GM23338 (cell line): ENCODE results near the gene ACTG2. TPM values are rescaled to one million over a fixed set of nuclear protein-coding genes. Genes with fewer than 3 reads are reported as not detected.

Source experiments
- ATAC-seq: fragments of 200-7000 bp; cut with Tn5 transposase; 3 replicates; pipeline ENCODE4 v1.9.1; 2020
- DNase-seq: peaks from one replicate; pipeline ENCODE4 v3.0.0-alpha.2; 2015; ENCODE audit warnings: low spot score
- H2AFZ ChIP-seq: fragments of 200-600 bp; sonication (generic); 2 replicates; pipeline ENCODE4 v1.8.0; 2016; ENCODE audit warnings: antibody characterized with exemption, mild to moderate bottlenecking, moderate library complexity
- H3F3A ChIP-seq: fragments of 200-600 bp; sonication (generic); replicated peaks from 2 replicates; pipeline ENCODE4 v1.8.0; 2017; ENCODE audit warnings: antibody characterized with exemption, mixed run types, low read depth
- H3K27ac ChIP-seq: fragments of 200-600 bp; sonication (generic); 2 replicates; pipeline ENCODE4 v1.6.1; 2016; ENCODE audit warnings: low read depth
- H3K27me3 ChIP-seq: fragments of 200-600 bp; sonication (generic); 2 replicates; pipeline ENCODE4 v1.8.0; 2016; ENCODE audit warnings: mild to moderate bottlenecking, mixed run types, moderate library complexity; ENCODE audit not compliant: insufficient read depth
- H3K36me3 ChIP-seq: fragments of 200-600 bp; sonication (generic); 2 replicates; pipeline ENCODE4 v1.8.0; 2016; ENCODE audit warnings: mild to moderate bottlenecking; ENCODE audit not compliant: insufficient read depth
- H3K4me1 ChIP-seq: fragments of 200-600 bp; sonication (generic); 2 replicates; pipeline ENCODE4 v1.8.0; 2016; ENCODE audit warnings: mild to moderate bottlenecking, moderate library complexity; ENCODE audit not compliant: insufficient read depth
- H3K4me2 ChIP-seq: fragments of 200-600 bp; sonication (generic); 2 replicates; pipeline ENCODE4 v1.7.1; 2017; ENCODE audit warnings: mixed run types
- H3K4me3 ChIP-seq: fragments of 200-600 bp; sonication (generic); 2 replicates; pipeline ENCODE4 v1.6.1; 2016; ENCODE audit warnings: mixed run types
- H3K79me2 ChIP-seq: fragments of 200-600 bp; sonication (generic); replicated peaks from 2 replicates; pipeline ENCODE4 v1.8.0; 2017; ENCODE audit warnings: mild to moderate bottlenecking; ENCODE audit not compliant: insufficient read depth
- H3K9me2 ChIP-seq: fragments of 200-600 bp; sonication (generic); 2 replicates; pipeline ENCODE4 v1.8.0; 2017; ENCODE audit not compliant: insufficient read depth
- H4K20me1 ChIP-seq: fragments of 200-600 bp; sonication (generic); replicated peaks from 2 replicates; pipeline ENCODE4 v1.8.0; 2017; ENCODE audit warnings: mild to moderate bottlenecking; ENCODE audit not compliant: insufficient read depth
- H3K27ac Mint-ChIP-seq: 2 replicates; pipeline ENCODE4 v1.8.0; 2020; ENCODE audit warnings: inconsistent platforms, mild to moderate bottlenecking, moderate library complexity, mixed read lengths
- H3K27me3 Mint-ChIP-seq: 3 replicates; pipeline ENCODE4 v1.8.0; 2022; ENCODE audit warnings: low read depth, mild to moderate bottlenecking, moderate library complexity, mixed read lengths, inconsistent platforms; ENCODE audit not compliant: insufficient read depth, poor library complexity
- H3K36me3 Mint-ChIP-seq: 3 replicates; pipeline ENCODE4 v1.8.0; 2021; ENCODE audit warnings: low read depth, mild to moderate bottlenecking, inconsistent platforms, moderate library complexity, mixed read lengths
- H3K4me1 Mint-ChIP-seq: 3 replicates; pipeline ENCODE4 v1.8.0; 2020; ENCODE audit warnings: mild to moderate bottlenecking, inconsistent platforms, mixed read lengths
- H3K4me3 Mint-ChIP-seq: 3 replicates; pipeline ENCODE4 v1.8.0; 2021; ENCODE audit warnings: moderate library complexity, mild to moderate bottlenecking, inconsistent platforms, mixed read lengths
- H3K9me3 Mint-ChIP-seq: 3 replicates; pipeline ENCODE4 v1.8.0; 2020; ENCODE audit warnings: moderate library complexity, mild to moderate bottlenecking, inconsistent platforms, mixed read lengths
- CREB1 ChIP-seq: fragments of 250-450 bp; sonication (Bioruptor Pico); IDR thresholded peaks from 2 replicates; pipeline ENCODE4 v1.5.0; 2020; ENCODE audit warnings: low read depth, mild to moderate bottlenecking, moderate library complexity
- EZH2phosphoT487 ChIP-seq: fragments of 200-600 bp; sonication (generic); IDR thresholded peaks from one replicate; pipeline ENCODE4 v1.8.1; 2018; ENCODE audit warnings: antibody characterized with exemption; ENCODE audit not compliant: unreplicated experiment
- JUNB ChIP-seq: IDR thresholded peaks from one replicate; pipeline ENCODE4 v1.6.1; 2016; ENCODE audit warnings: antibody characterized with exemption; ENCODE audit not compliant: unreplicated experiment
- POLR2AphosphoS5 ChIP-seq: IDR thresholded peaks from 2 replicates; pipeline ENCODE4 v1.6.1; 2016; ENCODE audit warnings: antibody characterized with exemption, low read depth
- STAT1 ChIP-seq: IDR thresholded peaks from one replicate; pipeline ENCODE4 v1.6.1; 2016; ENCODE audit warnings: antibody characterized with exemption; ENCODE audit not compliant: unreplicated experiment
- ZNF114 ChIP-seq: fragments of 250-450 bp; sonication (Bioruptor Pico); IDR thresholded peaks from 2 replicates; pipeline ENCODE4 v1.5.0; 2020; ENCODE audit warnings: mild to moderate bottlenecking, moderate library complexity
- ZNF462 ChIP-seq: fragments of 250-450 bp; sonication (Bioruptor Pico); IDR thresholded peaks from 2 replicates; pipeline ENCODE4 v1.5.0; 2020; ENCODE audit warnings: mild to moderate bottlenecking, moderate library complexity
- polyA plus RNA-seq: library from polyadenylated mRNA; unstranded; fragments of >200 nt; fragmentation: Nextera tagmentation; extraction: Ambion mirVana; gene quantifications from 2 replicates; pipeline ENCODE4 v1.2.1, GENCODE V29; 2016
- total RNA-seq: library from RNA; depleted of rRNA; stranded (reverse); fragments of >200 nt; shearing (Covaris generic); gene quantifications from 2 replicates; pipeline ENCODE4 v1.2.3, GENCODE V29; 2014
- TF ChIP-seq, protein P1 (sequence below): IDR thresholded peaks from 2 replicates; pipeline ENCODE4 v1.6.1; 2016; ENCODE audit warnings: antibody characterized with exemption
- TF ChIP-seq, protein P2 (sequence below): IDR thresholded peaks from one replicate; pipeline ENCODE4 v1.6.1; 2018; ENCODE audit warnings: antibody characterized with exemption; ENCODE audit not compliant: unreplicated experiment

ACTG2 gene
- total and polyA plus RNA-seq, 2 experiments from 2014 or later: 8.0 to 8.5 TPM

DNA sequence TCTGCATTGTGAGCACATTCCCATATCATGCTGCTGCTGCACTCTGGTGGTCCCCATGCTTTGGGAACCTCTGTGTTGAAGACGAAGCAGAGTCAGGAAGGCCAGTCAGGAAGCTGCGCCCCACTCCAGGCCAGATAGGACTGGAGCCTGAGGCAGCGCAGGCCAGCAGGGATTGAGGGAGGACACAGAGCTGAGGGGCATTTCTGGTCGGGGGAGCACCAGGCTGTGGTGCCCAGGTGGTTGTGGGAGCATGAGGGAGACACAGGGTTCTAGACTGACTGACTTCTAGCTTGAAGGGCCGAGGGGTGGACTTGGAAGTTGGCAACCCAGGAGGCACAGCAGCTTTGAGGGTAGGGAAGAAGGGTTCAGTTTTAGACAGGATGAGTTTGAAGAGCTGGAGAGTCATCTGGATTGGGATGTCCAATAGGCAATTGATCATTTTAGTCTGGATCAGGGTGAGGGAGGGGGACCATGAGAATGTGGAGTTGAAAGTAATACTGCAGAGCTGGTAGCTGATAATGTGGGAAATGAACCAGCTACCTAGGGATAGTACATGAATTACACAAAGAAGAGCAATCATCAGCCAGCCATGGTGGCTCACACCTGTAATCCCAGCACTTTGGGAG is 1.4 kb upstream of the ACTG2 start:
- Histone ChIP-seq H3K4me2 (no peak overlapping the region), H3K9me2 (no peaks in the 10 kb centered on the region; the same call in 1 of the 2 replicates), H3K4me3 (no peak overlapping the region), H3F3A (no peaks in the 10 kb centered on the region), H3K27me3 (no peaks in the 10 kb centered on the region), H3K27ac (no peak overlapping the region), H3K79me2 (no peaks in the 10 kb centered on the region), H3K36me3 (no peaks in the 10 kb centered on the region), H3K4me1 (no peaks in the 10 kb centered on the region), H4K20me1 (no peaks in the 10 kb centered on the region), H2AFZ (no peak overlapping the region)
- Mint-ChIP-seq H3K36me3 (no peaks in the 10 kb centered on the region), H3K27me3 (peaks cover 7% of the 10 kb centered on the region), H3K27ac (no peak overlapping the region), H3K9me3 (no peaks in the 10 kb centered on the region), H3K4me1 (peaks cover 15% of the 10 kb centered on the region), H3K4me3 (no peak overlapping the region)
- no peak for TF ChIP-seq ZNF114
- TF ChIP-seq EZH2phosphoT487: no peak
- no peak for TF ChIP-seq CREB1 (CRISPR knock-in tag)
- TF ChIP-seq JUNB: no peak
- TF ChIP-seq, protein P1, sequence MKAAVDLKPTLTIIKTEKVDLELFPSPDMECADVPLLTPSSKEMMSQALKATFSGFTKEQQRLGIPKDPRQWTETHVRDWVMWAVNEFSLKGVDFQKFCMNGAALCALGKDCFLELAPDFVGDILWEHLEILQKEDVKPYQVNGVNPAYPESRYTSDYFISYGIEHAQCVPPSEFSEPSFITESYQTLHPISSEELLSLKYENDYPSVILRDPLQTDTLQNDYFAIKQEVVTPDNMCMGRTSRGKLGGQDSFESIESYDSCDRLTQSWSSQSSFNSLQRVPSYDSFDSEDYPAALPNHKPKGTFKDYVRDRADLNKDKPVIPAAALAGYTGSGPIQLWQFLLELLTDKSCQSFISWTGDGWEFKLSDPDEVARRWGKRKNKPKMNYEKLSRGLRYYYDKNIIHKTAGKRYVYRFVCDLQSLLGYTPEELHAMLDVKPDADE: no peak
- DNase-seq: no peak
- ATAC-seq: no peak

DNA sequence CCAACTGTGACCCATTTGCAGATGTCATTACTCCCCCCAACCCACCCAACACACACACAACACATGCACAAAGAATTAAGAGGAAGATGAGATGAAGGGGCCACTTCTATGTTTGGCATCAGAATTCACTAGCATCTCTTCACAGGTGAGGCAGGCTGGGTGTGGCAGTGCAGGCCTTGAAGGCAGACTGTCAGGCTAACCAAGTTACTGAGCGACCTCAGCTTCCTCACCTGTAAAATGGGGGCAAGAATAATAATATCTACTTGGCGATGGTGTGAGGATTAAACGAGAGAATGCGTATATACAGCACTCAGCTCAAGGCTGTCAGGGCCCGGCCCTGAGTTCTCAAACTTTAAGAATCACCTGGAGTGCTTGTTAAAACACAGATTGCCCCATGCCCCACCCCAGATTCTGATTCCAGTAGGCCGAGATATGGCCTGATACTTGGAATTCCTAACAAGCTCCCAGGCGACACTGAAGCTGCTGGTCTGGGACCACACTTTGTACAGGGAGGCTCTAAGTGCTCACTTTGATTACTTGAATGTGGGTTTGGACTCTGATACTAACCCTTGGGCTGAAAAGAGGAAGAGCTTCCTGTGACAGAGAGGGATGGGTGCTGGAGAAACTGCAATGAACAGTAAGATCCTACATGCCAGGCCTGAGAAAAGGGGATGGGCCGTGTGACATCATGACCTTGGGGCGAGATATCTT is 1.1 kb downstream of the ACTG2 start:
- H3K4me2 ChIP-seq: no peak overlapping the region
- Mint-ChIP-seq H3K27me3 (peaks cover 7% of the 10 kb centered on the region), H3K27ac (no peak overlapping the region), H3K36me3 (no peaks in the 10 kb centered on the region), H3K4me3 (no peak overlapping the region), H3K4me1 (peaks cover 11% of the 10 kb centered on the region), H3K9me3 (no peaks in the 10 kb centered on the region)
- H2AFZ ChIP-seq: no peak overlapping the region
- DNase-seq (no peak), ATAC-seq (no peak)
- H3K4me1 ChIP-seq: no peaks in the 10 kb centered on the region
- H4K20me1 ChIP-seq: no peaks in the 10 kb centered on the region
- H3K79me2 ChIP-seq: no peaks in the 10 kb centered on the region
- H3K36me3 ChIP-seq: no peaks in the 10 kb centered on the region
- H3K9me2 ChIP-seq: no peaks in the 10 kb centered on the region
- no peaks in the 10 kb centered on the region for H3F3A ChIP-seq
- no peaks in the 10 kb centered on the region for H3K27me3 ChIP-seq
- H3K4me3 ChIP-seq: no peak overlapping the region
- H3K27ac ChIP-seq: no peak overlapping the region
- TF ChIP-seq ZNF462 (CRISPR knock-in tag) (no peak), STAT1 (no peak), EZH2phosphoT487 (no peak), POLR2AphosphoS5 (no peak)
- TF ChIP-seq, protein P2, sequence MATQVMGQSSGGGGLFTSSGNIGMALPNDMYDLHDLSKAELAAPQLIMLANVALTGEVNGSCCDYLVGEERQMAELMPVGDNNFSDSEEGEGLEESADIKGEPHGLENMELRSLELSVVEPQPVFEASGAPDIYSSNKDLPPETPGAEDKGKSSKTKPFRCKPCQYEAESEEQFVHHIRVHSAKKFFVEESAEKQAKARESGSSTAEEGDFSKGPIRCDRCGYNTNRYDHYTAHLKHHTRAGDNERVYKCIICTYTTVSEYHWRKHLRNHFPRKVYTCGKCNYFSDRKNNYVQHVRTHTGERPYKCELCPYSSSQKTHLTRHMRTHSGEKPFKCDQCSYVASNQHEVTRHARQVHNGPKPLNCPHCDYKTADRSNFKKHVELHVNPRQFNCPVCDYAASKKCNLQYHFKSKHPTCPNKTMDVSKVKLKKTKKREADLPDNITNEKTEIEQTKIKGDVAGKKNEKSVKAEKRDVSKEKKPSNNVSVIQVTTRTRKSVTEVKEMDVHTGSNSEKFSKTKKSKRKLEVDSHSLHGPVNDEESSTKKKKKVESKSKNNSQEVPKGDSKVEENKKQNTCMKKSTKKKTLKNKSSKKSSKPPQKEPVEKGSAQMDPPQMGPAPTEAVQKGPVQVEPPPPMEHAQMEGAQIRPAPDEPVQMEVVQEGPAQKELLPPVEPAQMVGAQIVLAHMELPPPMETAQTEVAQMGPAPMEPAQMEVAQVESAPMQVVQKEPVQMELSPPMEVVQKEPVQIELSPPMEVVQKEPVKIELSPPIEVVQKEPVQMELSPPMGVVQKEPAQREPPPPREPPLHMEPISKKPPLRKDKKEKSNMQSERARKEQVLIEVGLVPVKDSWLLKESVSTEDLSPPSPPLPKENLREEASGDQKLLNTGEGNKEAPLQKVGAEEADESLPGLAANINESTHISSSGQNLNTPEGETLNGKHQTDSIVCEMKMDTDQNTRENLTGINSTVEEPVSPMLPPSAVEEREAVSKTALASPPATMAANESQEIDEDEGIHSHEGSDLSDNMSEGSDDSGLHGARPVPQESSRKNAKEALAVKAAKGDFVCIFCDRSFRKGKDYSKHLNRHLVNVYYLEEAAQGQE: no peak
